Activated T-helper 9 cell treated with anti-CD3 and anti-CD28 coated beads, Interleukin-2, amount 50 U/mL, for 16 hours (primary cell): ENCODE results near the gene WWC1.

Source experiments
- DNase-seq: peaks from one replicate; pipeline ENCODE4 v3.0.0-alpha.2; 2020; ENCODE audit warnings: low read depth

Gene WWC1

DNA sequence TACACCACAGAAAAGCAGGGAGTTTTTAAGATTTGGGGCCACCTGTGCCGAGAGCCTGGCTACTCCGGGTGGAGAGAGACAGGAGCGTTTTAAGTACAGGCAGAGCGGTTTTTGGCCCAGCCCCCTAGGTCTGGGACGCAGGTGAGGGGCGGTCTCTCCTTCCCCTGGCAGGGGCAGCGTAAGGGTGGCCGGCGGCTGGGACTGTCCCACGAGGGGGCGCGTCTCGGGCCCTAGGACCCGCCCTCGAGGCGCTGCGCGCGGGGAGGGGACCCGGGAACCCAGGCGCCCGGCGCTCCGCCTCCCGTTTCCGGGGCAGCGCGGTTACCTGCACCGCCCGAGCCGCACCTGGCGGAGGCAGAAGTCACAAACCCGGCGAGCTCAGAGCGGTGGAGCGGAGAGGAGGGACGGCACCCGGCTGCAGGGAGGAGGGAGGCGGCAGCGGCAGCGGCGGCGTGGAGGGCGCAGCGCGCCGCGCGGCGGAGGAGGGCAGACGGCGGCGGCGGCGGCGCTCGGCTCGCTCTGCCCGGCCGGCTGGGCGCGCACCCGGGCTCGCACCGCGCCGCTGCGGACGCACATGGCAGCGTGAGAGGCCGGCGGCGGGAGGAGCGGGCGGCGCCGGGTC is at the start of gene WWC1:
Gene WWC1 (plus strand): TSS at position 304 of the 622 bp plus-strand sequence. CDS start 508 bp downstream, outside the sequence.
- DNase-seq: peak; percentile 50

DNA sequence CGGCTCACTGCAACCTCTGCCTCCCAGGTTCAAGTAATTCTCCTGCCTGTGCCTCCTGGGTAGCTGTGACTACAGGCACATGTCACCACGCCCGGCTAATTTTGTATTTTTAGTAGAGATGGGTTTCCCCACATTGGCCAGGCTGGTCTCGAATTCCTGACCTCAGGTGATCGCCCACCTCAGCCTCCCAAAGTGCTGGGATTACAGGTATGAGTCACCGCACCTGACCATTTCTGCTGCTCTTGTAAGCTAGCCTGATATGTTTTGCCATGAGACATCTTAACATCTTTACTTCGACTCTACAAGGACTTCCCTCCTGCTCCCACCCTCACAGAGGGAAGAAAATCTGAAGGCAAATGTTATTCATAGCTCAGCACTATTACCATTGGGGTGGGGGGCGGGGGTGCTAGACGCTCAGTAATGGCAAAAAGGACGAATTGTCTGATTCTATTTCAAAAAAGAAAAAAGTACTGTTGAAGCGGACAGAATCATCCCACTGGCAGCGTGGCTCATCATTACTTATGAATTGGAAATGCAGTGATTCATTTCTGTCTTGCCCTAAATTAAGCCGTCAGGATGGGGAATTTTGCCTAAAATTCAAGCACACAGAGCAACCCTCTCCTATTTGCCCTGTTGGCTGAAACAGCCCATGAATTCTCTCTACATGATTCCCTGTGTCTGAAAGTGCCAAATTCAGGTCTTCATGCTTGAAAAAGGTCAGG is 46.4 kb upstream of the WWC1 start:
- DNase-seq: no peak

DNA sequence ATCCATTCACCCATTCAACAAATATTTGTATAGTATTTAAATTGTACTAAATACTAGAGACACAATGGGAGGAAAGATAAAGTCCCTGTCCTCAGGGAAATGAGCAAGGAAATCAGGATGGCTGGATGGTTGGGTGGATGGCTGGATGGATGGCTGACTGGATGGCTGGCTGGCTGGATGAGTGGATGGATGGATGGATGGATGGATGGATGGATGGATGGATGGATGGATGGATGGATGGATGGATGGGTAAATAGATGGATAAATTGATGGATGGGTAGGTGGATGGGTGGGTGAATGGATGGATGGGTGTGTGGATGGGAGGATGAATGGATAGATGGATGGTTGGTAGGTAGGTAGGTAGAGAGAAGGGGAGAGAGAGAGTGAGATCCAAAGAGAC is 41.5 kb upstream of the WWC1 start:
- DNase-seq: no peak

DNA sequence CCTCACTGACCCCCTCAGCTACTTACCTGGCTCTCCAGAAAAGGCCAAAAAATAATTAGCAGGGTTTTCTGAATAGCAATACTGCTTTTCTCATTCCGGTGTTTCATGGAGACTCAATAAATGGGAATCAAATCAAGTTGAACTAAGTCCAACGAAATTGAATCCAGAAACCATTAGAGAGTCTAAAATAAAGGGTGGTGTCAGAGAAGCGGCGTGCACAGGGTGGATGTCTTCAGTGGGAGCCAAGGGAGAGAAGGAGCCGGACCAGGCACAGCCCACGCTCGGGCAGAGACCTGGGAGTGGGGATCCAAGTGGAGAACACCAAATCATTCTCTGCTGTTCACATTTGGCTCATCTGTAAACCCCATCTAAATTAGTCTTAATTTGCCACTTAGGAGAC is 40.2 kb upstream of the WWC1 start:
- no peak for DNase-seq

DNA sequence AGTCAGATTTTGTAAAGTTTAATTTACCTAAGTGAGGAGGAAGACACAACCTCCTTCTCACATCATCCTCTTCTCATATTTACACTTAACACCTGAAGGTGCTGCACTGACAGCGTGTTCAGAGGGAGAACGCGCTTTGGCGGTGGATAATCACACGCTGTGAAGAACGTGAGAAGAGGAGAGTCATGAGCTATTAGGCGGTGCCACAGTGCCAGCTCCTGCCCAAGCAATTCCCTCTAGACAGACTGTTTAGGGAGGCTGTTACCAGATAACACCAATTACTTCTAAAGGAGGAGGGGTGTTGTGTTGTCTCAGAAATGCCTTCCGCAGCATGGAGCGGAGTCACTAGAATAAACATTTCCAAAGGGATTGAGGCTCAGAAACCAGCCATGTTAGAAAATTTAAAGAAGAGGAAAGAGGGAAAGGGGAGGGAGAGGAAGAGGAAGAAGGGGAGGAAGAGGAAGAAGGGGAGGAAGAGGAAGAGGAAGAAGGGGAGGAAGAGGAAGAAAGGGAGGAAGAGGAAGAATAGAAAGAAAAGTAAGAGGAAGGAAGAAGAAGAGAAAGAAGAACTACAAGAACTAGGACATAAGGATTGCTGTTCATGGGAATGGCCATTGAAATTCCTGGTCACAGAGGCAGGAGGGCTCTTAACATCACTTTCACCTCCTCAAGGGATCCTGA is 37.3 kb upstream of the WWC1 start:
- DNase-seq: no peak

DNA sequence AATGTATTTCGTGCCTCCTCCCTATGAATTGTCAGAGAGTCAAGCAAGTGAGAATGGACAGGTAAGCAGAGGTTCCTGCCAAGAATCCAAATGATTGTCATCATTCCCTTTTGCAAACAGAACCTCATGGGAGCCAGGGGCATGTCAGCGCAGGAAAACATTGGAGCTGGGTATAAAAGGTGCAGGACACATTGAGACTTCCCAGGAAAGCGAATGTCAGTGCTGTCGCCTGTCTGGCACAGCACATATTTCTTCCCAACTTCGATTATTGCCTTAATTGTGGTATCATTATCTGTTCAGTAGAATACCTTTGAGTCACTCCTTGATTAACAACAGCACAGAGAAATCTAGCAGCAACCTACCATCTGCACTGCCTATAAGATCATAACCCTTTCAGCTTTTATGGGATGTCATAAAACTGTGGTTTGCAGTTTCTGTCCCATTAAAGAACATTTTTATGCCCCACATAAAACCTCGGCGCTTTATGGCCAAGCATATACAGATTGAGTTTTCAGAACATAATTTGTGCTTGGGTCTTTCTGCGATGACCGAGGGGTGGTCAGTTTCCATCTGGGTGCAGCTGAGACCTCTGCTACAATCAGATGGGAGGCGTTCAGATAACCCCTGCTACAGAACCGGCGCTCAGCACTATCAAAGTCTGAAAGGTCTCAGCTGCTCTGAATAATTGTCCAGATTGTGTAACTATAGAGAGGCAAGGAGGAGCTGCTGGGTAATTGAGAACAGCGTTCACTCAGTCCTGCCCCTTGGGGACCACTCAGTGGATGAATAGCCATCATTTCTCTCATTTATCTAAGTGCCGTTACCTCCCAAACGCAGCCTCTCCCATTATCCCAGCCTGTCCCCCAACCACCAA is 30.9 kb upstream of the WWC1 start:
- no peak for DNase-seq

GRCh38 chr5:168261227-168261571 is 30.2 kb upstream of the WWC1 start:
- DNase-seq: no peak

- DNase-seq: no peak
These were observed 29.3 kb upstream of the WWC1 start for GRCh38 chr5:168262042-168262743.

GRCh38 chr5:168263121-168263520 is 28.3 kb upstream of the WWC1 start:
- DNase-seq: no peak

GRCh38 chr5:168266016-168266415 is 25.4 kb upstream of the WWC1 start:
- no peak for DNase-seq

GRCh38 chr5:168268949-168269936 is 22.2 kb upstream of the WWC1 start:
- peak; percentile 54 for DNase-seq

GRCh38 chr5:168269937-168270330 is 21.5 kb upstream of the WWC1 start:
- no peak for DNase-seq

DNA sequence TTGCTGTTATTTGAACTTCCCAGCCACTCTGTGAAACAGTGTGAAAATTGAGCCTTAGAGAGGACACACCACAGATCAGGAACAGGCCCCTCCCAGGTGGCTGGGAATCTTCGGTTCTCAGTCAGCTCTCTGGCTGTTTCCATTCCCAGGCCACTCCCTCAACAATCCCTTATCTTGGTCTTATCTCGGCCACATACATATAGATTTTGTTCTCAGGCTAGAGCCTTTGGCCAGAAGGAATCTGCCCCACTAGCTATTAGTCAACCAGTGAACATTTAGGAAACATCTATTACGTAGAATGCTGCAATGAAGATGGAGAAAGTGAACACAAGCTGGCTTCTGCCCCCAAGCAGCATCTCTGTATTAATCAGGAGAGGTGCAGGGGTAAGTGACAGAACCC is 21.0 kb upstream of the WWC1 start:
- DNase-seq: no peak

DNA sequence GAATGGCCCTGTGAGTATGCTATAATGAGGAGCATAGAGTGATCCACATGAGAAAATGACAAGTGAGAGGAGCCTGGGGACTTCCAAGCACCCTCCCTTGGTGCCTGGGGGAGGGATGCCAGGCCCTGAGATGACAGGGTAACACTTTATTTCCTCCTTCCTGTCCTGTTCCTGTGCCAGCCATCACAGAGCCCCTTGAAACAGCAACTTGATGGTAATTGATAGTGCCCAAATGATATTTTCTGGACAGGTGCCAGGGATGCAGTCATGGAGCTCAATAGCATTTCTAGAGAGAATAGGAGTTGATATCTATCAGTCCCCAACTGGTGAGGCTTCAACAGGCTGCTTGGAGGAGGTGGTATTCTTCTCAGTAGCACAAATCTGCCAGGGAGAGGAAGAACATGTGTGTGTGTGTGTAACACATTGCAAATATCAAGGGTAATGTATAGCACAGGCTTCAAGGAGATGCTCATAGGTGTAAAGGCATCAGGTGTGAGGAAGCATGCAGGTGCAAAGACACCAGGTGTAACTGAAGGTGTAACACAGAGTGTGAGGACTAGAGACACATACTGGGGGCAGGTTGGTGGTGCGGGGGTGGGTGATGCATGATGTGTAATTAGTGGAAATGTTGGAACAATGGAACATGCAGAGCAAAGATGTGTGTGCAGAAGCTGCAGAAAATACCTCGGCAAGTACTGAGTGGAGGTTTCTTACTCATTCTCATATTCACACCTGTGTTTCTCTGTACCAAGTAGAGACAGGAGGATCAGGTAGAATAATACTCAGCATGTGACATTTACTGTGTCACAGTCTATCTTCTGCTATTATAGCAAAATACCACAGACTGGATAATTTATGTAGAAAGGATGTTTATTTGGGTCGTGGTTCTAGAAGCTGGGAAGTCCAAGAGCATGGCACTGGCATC is 18.1 kb upstream of the WWC1 start:
- no peak for DNase-seq

DNA sequence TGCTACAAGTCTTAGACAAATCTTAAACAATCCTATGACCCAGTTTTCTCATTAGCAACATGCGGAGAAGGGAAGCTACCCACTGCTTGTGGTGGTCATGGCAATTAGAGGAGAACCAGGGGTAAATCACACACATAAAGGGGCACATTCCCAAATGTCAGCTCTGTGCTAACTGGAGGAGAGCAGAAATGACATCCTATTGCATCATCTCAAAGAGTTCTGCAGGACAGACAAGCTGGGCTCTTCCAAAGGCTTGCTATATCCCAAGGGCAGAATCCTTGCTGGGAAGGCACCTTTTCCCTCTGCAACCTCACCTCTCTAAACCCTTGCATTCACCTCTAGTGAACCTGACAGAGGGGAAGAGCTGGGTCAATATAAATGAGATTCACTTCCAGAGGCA is 17.0 kb upstream of the WWC1 start:
- no peak for DNase-seq

DNA sequence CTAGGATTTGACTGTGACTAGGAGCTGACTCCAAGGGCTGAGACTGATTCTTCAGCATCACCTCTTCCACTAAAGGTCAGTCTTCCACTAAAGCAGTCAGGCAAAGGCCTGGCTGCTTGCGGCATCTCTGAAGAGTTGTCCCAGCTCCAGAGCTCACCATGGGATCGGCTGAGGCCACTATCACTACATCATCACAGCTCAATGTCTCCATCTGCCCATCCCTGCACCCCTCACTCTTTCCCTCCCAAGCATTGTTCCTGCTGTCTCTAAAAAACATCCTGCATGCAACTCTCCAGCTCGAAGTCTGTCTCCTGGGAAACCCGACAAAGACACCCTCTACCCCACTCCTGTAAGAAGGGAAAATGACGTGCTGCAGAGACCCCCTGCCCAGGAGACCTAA is 15.5 kb upstream of the WWC1 start:
- DNase-seq: no peak

DNA sequence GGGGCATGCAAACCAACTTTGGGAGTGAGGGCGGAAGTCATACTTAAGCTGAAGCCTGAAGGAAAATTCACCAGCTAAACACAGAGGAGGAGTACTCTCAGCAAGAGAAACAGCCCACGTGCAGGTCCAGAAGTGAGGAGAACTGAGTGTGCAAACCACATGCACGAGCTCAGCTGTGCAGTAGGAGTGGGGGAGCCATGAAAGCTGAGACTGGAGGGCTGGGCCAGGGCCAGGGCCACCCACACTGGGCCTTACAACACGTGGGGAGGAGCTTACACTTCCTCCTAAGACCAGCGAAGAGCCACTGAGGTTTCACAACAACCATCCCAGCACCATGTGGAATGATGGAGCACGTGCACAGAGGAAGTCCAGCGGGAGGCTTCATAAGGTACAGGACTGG is 9.3 kb upstream of the WWC1 start:
- DNase-seq: no peak

GRCh38 chr5:168284809-168285208 is 6.6 kb upstream of the WWC1 start:
- DNase-seq: no peak

DNA sequence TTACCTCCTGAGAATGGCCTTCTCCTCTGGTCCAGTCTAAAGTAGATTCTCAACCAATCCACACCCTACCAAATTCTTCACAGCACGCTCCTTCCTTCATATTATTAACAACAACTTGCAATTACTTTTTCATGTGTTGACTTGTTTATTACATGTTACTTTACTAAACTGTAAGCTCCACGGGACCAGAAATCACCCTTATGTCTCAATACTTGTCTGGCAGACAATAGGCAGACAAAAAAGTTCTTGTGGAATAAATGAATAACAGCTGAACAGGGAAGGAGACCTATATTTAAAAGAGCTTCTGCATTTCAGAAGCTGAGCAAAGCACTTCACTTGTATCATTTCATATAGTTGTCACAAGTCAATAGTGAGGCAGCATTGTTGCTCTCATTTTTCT is 5.7 kb upstream of the WWC1 start:
- DNase-seq: no peak

DNA sequence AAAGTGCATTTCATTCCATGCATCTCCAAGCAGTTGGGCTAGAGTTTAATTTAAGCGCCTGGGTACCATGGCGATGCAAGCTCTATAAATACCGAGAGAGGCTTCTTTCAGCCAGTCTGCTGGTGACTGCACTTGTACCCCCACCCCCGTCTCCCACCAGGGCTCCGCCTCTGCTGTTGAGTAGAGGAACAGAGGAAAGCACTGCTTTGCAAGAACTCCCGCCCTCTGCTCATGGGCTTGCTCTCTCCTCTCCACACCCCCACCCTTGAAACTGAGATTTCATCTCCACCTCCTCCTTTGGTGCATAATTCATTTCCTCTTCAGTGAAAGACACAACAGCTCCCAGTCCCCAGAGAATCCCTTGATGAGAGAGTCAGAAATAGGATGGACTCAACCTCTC is 5.1 kb upstream of the WWC1 start:
- DNase-seq: no peak
